Measurements from ENCODE around the gene DLG2. TPM values are rescaled to one million over a fixed set of nuclear protein-coding genes. Genes with fewer than 3 reads are reported as not detected.

The DLG2 gene
- total RNA-seq, 2 experiments from 2014 or later = 2.0 to 2.1 TPM

GRCh38 chr11:84673753-84674152 lies 953.4 kb downstream of the DLG2 start:
- no peak overlapping the region for H3K27ac ChIP-seq (ENCODE audit: low read depth in 1 of 2, low read length in 2 of 2)
- H3K4me3 ChIP-seq (ENCODE audit: low read length) = no peak overlapping the region
- ChIA-PET CTCF (no interaction called here), POLR2A (no interaction called here)
- no peak for TF ChIP-seq CTCF (IDR thresholded peaks at IDR 0.05)
- H3K27me3 ChIP-seq (ENCODE audit: control insufficient read depth in 1 of 2, insufficient read depth in 2 of 2, low read length in 2 of 2) = no peaks in the 10 kb centered on the region
- intact Hi-C loops (cut with DNase I, micrococcal nuclease) = no loop called here
- no peaks in the 10 kb centered on the region for H3K36me3 ChIP-seq (ENCODE audit: insufficient read depth, low read length)
- H3K4me1 ChIP-seq (ENCODE audit: insufficient read depth, low read length) = no peaks in the 10 kb centered on the region
- H3K27me3 Mint-ChIP-seq = no peaks in the 10 kb centered on the region
- H3K27ac Mint-ChIP-seq = no peak overlapping the region
- no peak for DNase-seq
- no peaks in the 10 kb centered on the region for H3K36me3 Mint-ChIP-seq (ENCODE audit: low read depth)
- H3K4me3 Mint-ChIP-seq = no peak overlapping the region
- no peak for ATAC-seq (ENCODE audit: poor library complexity)
- H3K9me3 ChIP-seq (ENCODE audit: control insufficient read depth in 1 of 2, insufficient read depth in 1 of 2, low read length in 2 of 2) = no peaks in the 10 kb centered on the region
- H3K9me3 Mint-ChIP-seq = peaks cover 8% of the 10 kb centered on the region
- H3K4me1 Mint-ChIP-seq (ENCODE audit: low read depth) = no peaks in the 10 kb centered on the region

GRCh38 chr11:84671325-84671999 lies 955.7 kb downstream of the DLG2 start:
- Mint-ChIP-seq H3K27ac (no peak overlapping the region), H3K9me3 (peaks cover 9% of the 10 kb centered on the region), H3K36me3 (ENCODE audit: low read depth) (no peaks in the 10 kb centered on the region), H3K27me3 (no peaks in the 10 kb centered on the region), H3K4me1 (ENCODE audit: low read depth) (no peaks in the 10 kb centered on the region), H3K4me3 (no peak overlapping the region)
- H3K4me3 ChIP-seq (ENCODE audit: low read length) = no peak overlapping the region
- DNase-seq (no peak), ATAC-seq (ENCODE audit: poor library complexity) (no peak)
- H3K36me3 ChIP-seq (ENCODE audit: insufficient read depth, low read length) = no peaks in the 10 kb centered on the region
- H3K27ac ChIP-seq (ENCODE audit: low read depth in 1 of 2, low read length in 2 of 2) = no peak overlapping the region
- TF ChIP-seq CTCF (IDR thresholded peaks at IDR 0.05) = no peak
- H3K27me3 ChIP-seq (ENCODE audit: control insufficient read depth in 1 of 2, insufficient read depth in 2 of 2, low read length in 2 of 2) = no peaks in the 10 kb centered on the region
- no peaks in the 10 kb centered on the region for H3K9me3 ChIP-seq (ENCODE audit: control insufficient read depth in 1 of 2, insufficient read depth in 1 of 2, low read length in 2 of 2)
- ChIA-PET POLR2A (no interaction called here), CTCF (no interaction called here)
- intact Hi-C loops (cut with DNase I, micrococcal nuclease) = no loop called here
- no peaks in the 10 kb centered on the region for H3K4me1 ChIP-seq (ENCODE audit: insufficient read depth, low read length)

GRCh38 chr11:84663731-84664130 lies 963.4 kb downstream of the DLG2 start:
- CTCF ChIA-PET = no interaction called here

More at GRCh38 chr11:84663731-84664130, 963.4 kb downstream of the DLG2 start:
- Mint-ChIP-seq H3K27ac (no peak overlapping the region), H3K36me3 (ENCODE audit: low read depth) (no peaks in the 10 kb centered on the region), H3K27me3 (no peaks in the 10 kb centered on the region), H3K9me3 (peaks cover 10% of the 10 kb centered on the region), H3K4me3 (no peak overlapping the region), H3K4me1 (ENCODE audit: low read depth) (no peaks in the 10 kb centered on the region)
- TF ChIP-seq CTCF (IDR thresholded peaks at IDR 0.05) = no peak
- no peaks in the 10 kb centered on the region for H3K27me3 ChIP-seq (ENCODE audit: control insufficient read depth in 1 of 2, insufficient read depth in 2 of 2, low read length in 2 of 2)
- ATAC-seq (ENCODE audit: poor library complexity) (no peak), DNase-seq (no peak)
- no peaks in the 10 kb centered on the region for H3K36me3 ChIP-seq (ENCODE audit: insufficient read depth, low read length)
- H3K27ac ChIP-seq (ENCODE audit: low read depth in 1 of 2, low read length in 2 of 2) = no peak overlapping the region
- H3K9me3 ChIP-seq (ENCODE audit: control insufficient read depth in 1 of 2, insufficient read depth in 1 of 2, low read length in 2 of 2) = no peaks in the 10 kb centered on the region
- H3K4me3 ChIP-seq (ENCODE audit: low read length) = no peak overlapping the region
- intact Hi-C loops (cut with DNase I, micrococcal nuclease) = no loop called here
- POLR2A ChIA-PET = no interaction called here
- no peaks in the 10 kb centered on the region for H3K4me1 ChIP-seq (ENCODE audit: insufficient read depth, low read length)
